HG02798 (cell line): ENCODE measurements around the gene CUL5.
"Not testable (repeated sequence)": the region's sequence is repeated elsewhere in the genome, so short reads cannot be mapped to it uniquely, and the experiment has no call there.

Experiments
- ATAC-seq: cut with Tn5 transposase; IDR thresholded peaks from one replicate; pipeline ENCODE4 v1.9.1; 2021; ENCODE audit warnings: mild to moderate bottlenecking; ENCODE audit not compliant: unreplicated experiment, poor library complexity

Gene CUL5

GRCh38 chr11:108019870-108020540 lies 11.3 kb downstream of the CUL5 start:
- ATAC-seq: no peak

DNA sequence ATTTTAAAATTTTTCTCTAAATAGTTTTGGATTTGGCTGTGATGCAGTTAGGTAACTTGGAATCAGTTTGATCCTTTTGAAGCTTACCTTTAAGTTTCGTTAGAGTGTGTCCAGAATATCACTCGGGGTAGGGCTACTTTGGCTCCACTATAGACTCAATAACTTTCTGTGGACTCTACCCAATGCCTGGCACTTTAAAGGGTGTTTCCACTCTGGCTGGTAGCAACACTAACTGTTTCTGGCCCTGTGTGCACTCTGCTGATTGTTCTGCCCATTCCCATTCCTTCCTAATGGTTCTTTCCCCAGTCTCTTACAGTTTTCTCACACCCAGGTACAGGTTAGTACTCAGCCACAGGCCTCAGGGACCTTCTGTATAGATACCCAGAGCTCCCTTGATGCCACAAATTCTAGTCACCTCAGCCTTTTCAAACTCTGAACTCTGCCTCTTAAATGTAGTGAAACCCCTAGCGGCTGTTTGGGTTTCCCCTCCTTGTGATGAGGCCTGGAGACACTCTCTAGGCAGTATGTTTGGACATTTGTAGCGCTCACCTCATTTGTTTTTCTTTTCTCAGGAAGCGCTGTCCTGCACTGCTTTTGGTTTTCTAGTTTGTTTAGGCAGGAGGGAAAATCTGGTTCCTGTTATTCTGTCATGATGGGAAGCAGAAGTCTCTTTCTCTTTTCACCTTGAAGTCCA lies 16.8 kb downstream of the CUL5 start:
- ATAC-seq: peak; percentile 97

GRCh38 chr11:108027057-108027456 lies 18.4 kb downstream of the CUL5 start:
- no peak for ATAC-seq

DNA sequence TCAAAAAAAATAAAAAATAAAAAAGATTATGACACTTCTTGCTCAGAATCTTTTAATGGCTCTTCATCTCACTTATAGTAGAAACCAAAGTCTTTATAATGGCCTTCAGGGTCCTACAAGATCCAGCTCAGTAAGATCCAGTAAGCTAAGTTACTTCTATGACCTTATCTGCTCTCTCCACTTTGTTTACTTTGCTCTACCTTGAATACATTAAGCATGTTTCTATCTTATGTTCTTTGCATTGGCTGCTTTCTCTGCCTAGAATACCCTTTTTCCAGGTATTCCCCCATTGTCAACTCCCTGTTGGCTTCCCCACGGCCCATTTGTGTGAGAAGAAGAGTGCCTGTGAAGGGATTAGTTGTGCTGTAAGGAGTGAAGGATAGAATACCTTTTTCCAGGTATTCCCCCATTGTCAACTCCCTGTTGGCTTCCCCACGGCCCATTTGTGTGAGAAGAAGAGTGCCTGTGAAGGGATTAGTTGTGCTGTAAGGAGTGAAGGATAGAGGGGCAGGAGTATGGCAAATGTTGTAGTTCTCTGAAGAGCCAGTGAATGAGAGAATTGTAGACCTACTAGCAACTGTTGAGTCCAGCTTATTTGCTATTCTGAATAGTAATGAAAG lies 20.2 kb downstream of the CUL5 start:
- ATAC-seq: not testable (repeated sequence)

- ATAC-seq: not testable (repeated sequence)
Observed at GRCh38 chr11:108031604-108032003, 22.9 kb downstream of the CUL5 start.

DNA sequence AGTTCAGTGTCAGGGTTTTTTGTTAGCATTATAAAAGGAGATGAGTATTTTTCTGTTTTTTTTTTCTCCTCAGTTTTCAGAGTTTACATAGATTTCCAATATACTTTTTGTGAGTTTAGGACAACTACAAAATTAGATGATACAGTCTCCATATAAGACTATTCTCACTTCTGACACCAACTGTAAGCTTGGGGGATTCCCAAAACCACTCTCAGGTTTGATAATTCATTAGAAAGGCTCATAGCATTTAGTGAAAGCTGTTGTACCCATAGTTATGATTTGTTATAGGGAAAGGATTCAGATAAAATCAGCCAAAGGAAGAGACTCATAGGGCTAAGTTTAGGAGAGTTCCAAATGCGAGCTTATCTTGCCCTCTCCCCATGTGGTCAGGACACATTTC lies 24.1 kb downstream of the CUL5 start:
- no peak for ATAC-seq

DNA sequence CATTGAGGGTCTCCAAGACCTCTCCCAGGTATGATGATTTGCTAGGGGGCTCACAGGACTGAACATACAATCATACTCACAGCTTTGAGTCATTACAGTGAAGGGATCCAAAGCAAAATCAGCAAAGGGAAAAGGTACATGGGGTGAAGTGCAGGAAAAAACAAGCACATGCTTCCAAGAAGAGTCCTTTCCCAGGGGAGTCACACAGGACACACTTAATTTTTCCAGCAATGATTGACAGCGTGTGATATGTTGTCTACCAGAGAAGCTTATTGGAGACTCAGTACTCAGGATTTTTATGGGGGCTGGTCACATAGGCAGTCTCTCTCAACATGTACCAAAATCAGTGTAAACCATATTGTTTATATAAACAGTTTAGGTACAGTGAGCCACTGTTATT lies 25.3 kb downstream of the CUL5 start:
- no peak for ATAC-seq

DNA sequence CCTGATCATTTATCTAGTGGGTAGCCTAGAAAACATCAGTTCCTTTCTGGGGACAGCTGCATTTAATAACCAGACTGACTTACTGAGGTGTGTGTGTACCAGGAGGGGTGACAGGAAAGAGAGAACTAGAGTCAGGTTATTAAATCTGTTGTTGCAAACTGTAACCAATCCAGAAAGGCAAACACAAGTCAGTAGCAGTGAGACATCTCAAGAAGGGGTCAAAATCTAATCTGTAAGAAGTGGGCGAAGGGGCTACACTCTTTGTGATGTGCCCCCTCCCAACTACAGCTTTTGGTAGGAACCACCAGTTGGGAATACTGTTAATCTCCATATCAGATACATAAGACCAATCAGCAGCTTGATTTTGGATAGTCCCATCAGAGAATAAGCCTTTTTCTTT lies 26.3 kb downstream of the CUL5 start:
- no peak for ATAC-seq

DNA sequence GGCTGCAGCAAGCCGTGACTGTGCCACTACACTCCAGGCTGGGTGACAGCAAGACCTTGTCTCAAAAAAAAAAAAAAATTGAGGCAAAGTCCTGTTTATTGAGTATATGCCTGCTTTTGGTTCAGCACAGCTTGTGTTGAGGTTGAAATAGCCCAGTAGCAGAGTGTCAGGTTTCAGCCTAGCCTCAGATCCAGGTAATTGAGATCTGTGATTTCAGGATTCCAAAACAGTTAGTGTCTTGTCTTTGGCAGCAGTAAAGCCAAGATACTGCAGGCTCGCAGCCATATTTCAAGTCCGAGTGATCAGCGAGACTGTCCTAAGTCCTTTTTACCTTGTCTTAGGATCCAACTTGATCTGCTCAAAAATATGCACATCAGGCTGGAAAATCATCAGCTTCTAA lies 27.0 kb downstream of the CUL5 start:
- ATAC-seq: no peak

- no peak for ATAC-seq
Observed at GRCh38 chr11:108037211-108037610, 28.5 kb downstream of the CUL5 start.

GRCh38 chr11:108037636-108038035 lies 28.9 kb downstream of the CUL5 start:
- ATAC-seq: no peak

GRCh38 chr11:108048269-108048668 lies 39.6 kb downstream of the CUL5 start:
- no peak for ATAC-seq

DNA sequence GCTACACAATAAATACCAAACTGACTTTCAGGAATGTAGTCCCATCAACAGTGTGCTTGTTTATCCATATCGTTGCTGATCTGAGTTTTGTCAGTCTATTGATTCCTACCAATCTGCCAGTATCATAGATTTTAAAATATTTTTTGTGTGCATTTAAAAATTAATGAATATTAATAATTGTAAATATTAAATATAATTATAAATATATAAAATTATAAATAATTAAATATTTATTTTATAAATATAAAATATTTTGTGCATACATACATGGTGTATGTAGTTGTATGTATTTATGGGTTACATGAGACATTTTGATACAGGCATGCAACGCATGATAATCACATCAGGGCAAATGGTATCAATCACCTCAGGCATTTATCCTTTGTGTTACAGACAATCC lies 53.6 kb downstream of the CUL5 start:
- no peak for ATAC-seq

GRCh38 chr11:108063410-108063809 lies 54.7 kb downstream of the CUL5 start:
- ATAC-seq: no peak

DNA sequence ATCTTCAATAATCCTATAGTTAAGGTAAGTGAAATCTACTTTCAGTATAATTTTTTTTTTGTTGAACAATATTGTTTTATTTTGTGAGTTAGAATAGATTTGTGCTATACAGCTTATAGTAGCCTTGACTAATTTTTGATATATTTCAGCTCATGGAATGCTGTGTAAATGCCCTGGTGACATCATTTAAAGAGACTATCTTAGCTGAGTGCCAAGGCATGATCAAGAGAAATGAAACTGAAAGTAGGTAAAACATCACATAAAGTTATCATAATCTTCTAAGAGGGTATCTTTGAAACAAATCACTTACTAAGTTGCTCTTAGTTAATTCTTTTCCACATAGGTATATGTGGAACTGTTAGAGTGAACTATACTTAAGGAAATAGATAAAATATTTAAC lies 61.2 kb downstream of the CUL5 start:
- peak; percentile 69 for ATAC-seq

GRCh38 chr11:108084811-108085210 lies 76.1 kb downstream of the CUL5 start:
- ATAC-seq: no peak

- ATAC-seq: no peak
Observed at GRCh38 chr11:108085672-108086071, 77.0 kb downstream of the CUL5 start.

DNA sequence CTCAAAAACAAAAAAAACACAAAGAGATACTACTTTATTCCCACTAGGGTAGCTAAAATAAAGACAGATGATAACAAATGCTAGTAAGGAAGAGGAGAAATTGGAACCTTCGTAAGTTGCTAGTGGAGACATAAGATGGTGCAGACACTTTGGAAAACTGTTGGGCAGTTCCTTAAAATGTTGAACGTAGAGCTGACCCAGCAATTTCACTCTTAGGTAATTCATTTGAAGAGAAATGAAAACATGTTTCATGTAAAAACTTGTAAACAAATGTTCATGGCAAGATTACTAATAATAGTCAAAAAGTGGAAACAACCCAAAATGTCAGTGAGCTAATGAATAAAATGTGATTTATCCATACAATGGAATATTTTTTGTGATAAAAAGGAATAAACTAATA lies 83.4 kb downstream of the CUL5 start:
- no peak for ATAC-seq

GRCh38 chr11:108093128-108093904 lies 84.6 kb downstream of the CUL5 start:
- ATAC-seq: no peak

- no peak for ATAC-seq
Observed at GRCh38 chr11:108097179-108097578, 88.5 kb downstream of the CUL5 start.
